AG04450 (cell line): ENCODE results near the gene NCOA6. TPM values are rescaled to one million over a fixed set of nuclear protein-coding genes. Genes with fewer than 3 reads are reported as not detected.
A peak's percentile ranks its signal among the peaks of the same experiment; 100 is the strongest.

Experiments used
- CTCF ChIA-PET: fragments of 300-600, 350-600 bp; formaldehyde crosslinking; extraction: SDS; loops from one replicate; lab custom pipeline; 2022; ENCODE audit warnings: antibody characterized with exemption, inconsistent platforms; lab: Charles Lee
- POLR2A ChIA-PET: fragments of 350-600 bp; formaldehyde crosslinking; extraction: SDS; loops from one replicate; lab custom pipeline; 2021; ENCODE audit warnings: antibody characterized with exemption, inconsistent platforms; lab: Yijun Ruan, JAX
- DNase-seq: peaks from one replicate; pipeline ENCODE4 v3.0.0-alpha.2; 2011; ENCODE audit warnings: low read depth, low spot score
- H3K27ac ChIP-seq: one replicate; pipeline ENCODE4 v1.5.1; 2012; ENCODE audit warnings: low read depth, low read length, control low read depth
- H3K27me3 ChIP-seq: one replicate; pipeline ENCODE4 v1.6.0; 2012; ENCODE audit warnings: low read length; ENCODE audit not compliant: control insufficient read depth, insufficient read depth
- H3K4me3 ChIP-seq: 2 replicates; pipeline ENCODE4 v1.5.1; 2011; ENCODE audit warnings: mild to moderate bottlenecking, low read depth, low read length, control low read depth
- H3K9me3 ChIP-seq: 2 replicates; pipeline ENCODE4 v1.5.1; 2012; ENCODE audit warnings: low read length; ENCODE audit not compliant: control insufficient read depth, insufficient read depth
- CTCF ChIP-seq: IDR thresholded peaks from 2 replicates; pipeline ENCODE4 v1.5.1; 2011; ENCODE audit warnings: low read depth, low read length, control low read depth, inconsistent platforms
- polyA plus RNA-seq: library from polyadenylated mRNA; depleted of rRNA; stranded (reverse); fragments of >200 nt; gene quantifications from 2 replicates; pipeline ENCODE4 v1.2.3, GENCODE V29; 2011

NCOA6 gene
- polyA plus RNA-seq, 1 experiment: 15.5 TPM

GRCh38 chr20:34871966-34872621 is 46.6 kb upstream of the NCOA6 start:
- CTCF ChIA-PET: interaction anchor here (0.6 to 6.1 kb wide), 12 partner anchors 8 to 560 kb away, joined by 3 to 57 read pairs (median 4); partner anchors contain the start of genes GSS and MYH7B

GRCh38 chr20:34871320-34871926 is 46.0 kb upstream of the NCOA6 start:
- H3K9me3 ChIP-seq: no peaks in the 10 kb centered on the region
- CTCF ChIA-PET: interaction anchor here (0.8 to 6.1 kb wide), 5 partner anchors 74 to 102 kb away, joined by 3 to 57 read pairs (median 3); partner anchors contain the start of genes GSS and MYH7B
- no peak for DNase-seq
- no peak for TF ChIP-seq CTCF
- H3K27me3 ChIP-seq: no peaks in the 10 kb centered on the region
- H3K4me3 ChIP-seq: peak overlapping the region; percentile 80
- H3K27ac ChIP-seq: no peak overlapping the region
- POLR2A ChIA-PET: no interaction called here

More at GRCh38 chr20:34871966-34872621, 46.6 kb upstream of the NCOA6 start:
- H3K4me3 ChIP-seq: peak overlapping the region; percentile 80
- TF ChIP-seq CTCF: no peak
- H3K27me3 ChIP-seq: no peaks in the 10 kb centered on the region
- no peak for DNase-seq
- H3K9me3 ChIP-seq: no peaks in the 10 kb centered on the region
- H3K27ac ChIP-seq: no peak overlapping the region
- POLR2A ChIA-PET: interaction anchor here (1.1 kb wide), 1 partner anchor 83 kb away, joined by 6 read pairs; the partner anchor contains the start of genes GSS and MYH7B

GRCh38 chr20:34864216-34864615 is 38.8 kb upstream of the NCOA6 start:
- ChIA-PET CTCF (interaction anchor here (1.5 to 2.0 kb wide), 2 partner anchors 9 to 95 kb away, joined by 3 to 7 read pairs; partner anchors contain the start of gene GGT7), POLR2A (no interaction called here)
- Histone ChIP-seq H3K27ac (no peak overlapping the region), H3K27me3 (no peaks in the 10 kb centered on the region), H3K9me3 (no peaks in the 10 kb centered on the region; the same call in 1 of the 2 replicates), H3K4me3 (no peak overlapping the region)
- no peak for TF ChIP-seq CTCF
- DNase-seq: no peak

- no peak overlapping the region for H3K4me3 ChIP-seq
- no peaks in the 10 kb centered on the region for H3K27me3 ChIP-seq
- TF ChIP-seq CTCF: no peak
- no peak for DNase-seq
- H3K9me3 ChIP-seq: no peaks in the 10 kb centered on the region; the same call in 1 of the 2 replicates
- ChIA-PET CTCF (interaction anchor here (0.7 to 2.0 kb wide), 3 partner anchors 10 to 271 kb away, joined by 3 to 7 read pairs (median 4); partner anchors contain the start of gene GGT7), POLR2A (no interaction called here)
- H3K27ac ChIP-seq: no peak overlapping the region
These were observed 38.0 kb upstream of the NCOA6 start for GRCh38 chr20:34863421-34863965.
